HepG2 (cell line): ENCODE results near the gene TUBE1. TPM values are rescaled to one million over a fixed set of nuclear protein-coding genes. Genes with fewer than 3 reads are reported as not detected.

ENCODE experiments used
- ATF4 ChIP-seq, 2 experiments: fragments of 450-650 bp in 1 of 2; sonication (generic) in 1 of 2; formaldehyde crosslinking; IDR thresholded peaks; 2 replicates each; pipeline versions ENCODE4 v1.5.0 to v1.8.0; 2020 to 2022; ENCODE audit warnings: mild to moderate bottlenecking in 1 of 2, missing genetic modification reagents in 1 of 2
- ETS1 ChIP-seq: sonication (generic); formaldehyde crosslinking; IDR thresholded peaks from 2 replicates; pipeline ENCODE4 v1.4.0; 2020; ENCODE audit warnings: missing genetic modification reagents
- FOXA1 ChIP-seq, 2 experiments: fragments of 450-650 bp in 1 of 2; sonication (generic) in 1 of 2; formaldehyde crosslinking in 1 of 2; IDR thresholded peaks; 2 replicates each; pipeline versions ENCODE4 v1.4.0 to v1.6.1; 2016 to 2020; ENCODE audit warnings: missing genetic modification reagents in 1 of 2
- IRF1 ChIP-seq: sonication (generic); formaldehyde crosslinking; IDR thresholded peaks from 2 replicates; pipeline ENCODE4 v1.4.0; 2020; ENCODE audit warnings: low read depth, mild to moderate bottlenecking, missing genetic modification reagents
- KLF15 ChIP-seq: sonication (generic); formaldehyde crosslinking; IDR thresholded peaks from 2 replicates; pipeline ENCODE4 v1.8.1; 2023; ENCODE audit warnings: borderline replicate concordance, mild to moderate bottlenecking, inconsistent platforms, missing genetic modification reagents, mixed read lengths
- NFE2 ChIP-seq: sonication (generic); formaldehyde crosslinking; IDR thresholded peaks from 2 replicates; pipeline ENCODE4 v1.4.0; 2020; ENCODE audit warnings: missing genetic modification reagents
- RARG ChIP-seq: sonication (generic); formaldehyde crosslinking; IDR thresholded peaks from 2 replicates; pipeline ENCODE4 v1.4.0; 2020; ENCODE audit warnings: low read depth, mild to moderate bottlenecking, missing genetic modification reagents
- RBM39 ChIP-seq: fragments of 200-400 bp; formaldehyde crosslinking; IDR thresholded peaks from one replicate; pipeline ENCODE4 v1.6.1; 2018; ENCODE audit warnings: antibody characterized with exemption, mild to moderate bottlenecking, low read depth, low read length; ENCODE audit not compliant: poor library complexity, severe bottlenecking
- SATB2 ChIP-seq: sonication (generic); formaldehyde crosslinking; IDR thresholded peaks from 2 replicates; pipeline ENCODE4 v1.5.0; 2020; ENCODE audit warnings: missing genetic modification reagents
- TIGD3 ChIP-seq: sonication (generic); formaldehyde crosslinking; IDR thresholded peaks from 2 replicates; pipeline ENCODE4 v1.5.1; 2020; ENCODE audit warnings: mild to moderate bottlenecking, missing genetic modification reagents, borderline replicate concordance
- XRCC5 ChIP-seq: fragments of 200-400 bp; formaldehyde crosslinking; optimal IDR thresholded peaks from 2 replicates; pipeline ENCODE3; 2017; ENCODE audit warnings: mild to moderate bottlenecking, low read length
- ZGPAT ChIP-seq: IDR thresholded peaks from 2 replicates; pipeline ENCODE4 v1.6.1; 2016; ENCODE audit warnings: mild to moderate bottlenecking
- ZNF275 ChIP-seq: sonication (generic); formaldehyde crosslinking; IDR thresholded peaks from 2 replicates; pipeline ENCODE4 v1.8.0; 2022; ENCODE audit warnings: missing genetic modification reagents, mild to moderate bottlenecking, inconsistent platforms, borderline replicate concordance
- ZNF343 ChIP-seq: sonication (generic); formaldehyde crosslinking; IDR thresholded peaks from 2 replicates; pipeline ENCODE4 v1.4.0; 2020; ENCODE audit warnings: mild to moderate bottlenecking, missing genetic modification reagents
- ZNF367 ChIP-seq: sonication (generic); formaldehyde crosslinking; IDR thresholded peaks from 2 replicates; pipeline ENCODE4 v1.4.0; 2020; ENCODE audit warnings: missing genetic modification reagents, borderline replicate concordance
- ZNF503 ChIP-seq: sonication (generic); formaldehyde crosslinking; IDR thresholded peaks from 2 replicates; pipeline ENCODE4 v1.4.0; 2020; ENCODE audit warnings: missing genetic modification reagents
- ZNF776 ChIP-seq: sonication (generic); formaldehyde crosslinking; IDR thresholded peaks from 2 replicates; pipeline ENCODE4 v1.4.0; 2020; ENCODE audit warnings: mild to moderate bottlenecking, missing genetic modification reagents
- ZSCAN12 ChIP-seq: sonication (generic); formaldehyde crosslinking; IDR thresholded peaks from 2 replicates; pipeline ENCODE4 v1.9.0; 2021; ENCODE audit warnings: mild to moderate bottlenecking, missing genetic modification reagents
- polyA plus RNA-seq, 8 experiments: library from polyadenylated mRNA; depleted of rRNA in 3 of 8; stranded (reverse) in 7 of 8; unstranded in 1 of 8; fragments of >200 nt; fragmentation: Illumina TruSeq in 4 of 8; extraction: Trizol in 4 of 8; gene quantifications; 2 replicates each; pipeline versions ENCODE4 v1.2.1 to v1.2.3, GENCODE V29; 2011 to 2016; ENCODE audit warnings: low read depth in 4 of 8, missing spikeins in 1 of 8, mixed read lengths in 1 of 8; ENCODE audit not compliant: insufficient read depth in 1 of 8
- total RNA-seq, 5 experiments: library from RNA; depleted of rRNA; stranded (reverse); fragments of >200 nt; fragmentation: Illumina TruSeq; extraction: Trizol; gene quantifications; 2 replicates each; pipeline ENCODE4 v1.2.3, GENCODE V29; 2016; ENCODE audit warnings: low read depth in 1 of 5

The TUBE1 gene
- total and polyA plus RNA-seq, 2 of the 13 experiments (the other 11 are each of a cell fraction or from before 2014, with no cell fraction given): 17.3 to 22.6 TPM

GRCh38 chr6:112087136-112087911, at the start of gene TUBE1, which contains the start of gene FAM229B (continued):
- TF ChIP-seq RBM39 (peak; percentile 87), KLF15 (CRISPR knock-in tag) (no peak), ZNF343 (CRISPR knock-in tag) (0 out of 2 replicates have a peak, but pooled peaks have one; percentile 57), ZNF776 (CRISPR knock-in tag) (no peak; the same call in 1 of the 2 replicates), XRCC5 (peak; percentile 75), ATF4 (CRISPR knock-in tag; IDR thresholded peaks at IDR 0.05) (peak in 1 of 2 experiments; percentile 8; a peak in 1 of 4 replicates), ETS1 (CRISPR knock-in tag) (no peak), SATB2 (CRISPR knock-in tag) (no peak), ZNF367 (CRISPR knock-in tag) (no peak), ZNF503 (0 out of 2 replicates have a peak, but pooled peaks have one; percentile 33), IRF1 (CRISPR knock-in tag) (no peak), ZGPAT (peak; percentile 90), ZSCAN12 (no peak), RARG (CRISPR knock-in tag) (no peak), TIGD3 (CRISPR knock-in tag) (peak; percentile 70; the same call in 1 of the 2 replicates), ZNF275 (CRISPR knock-in tag) (0 out of 2 replicates have a peak, but pooled peaks have one; percentile 81), NFE2 (CRISPR knock-in tag) (0 out of 2 replicates have a peak, but pooled peaks have one; percentile 27), FOXA1 (IDR thresholded peaks at IDR 0.05) (no peak), FOXA1 (CRISPR knock-in tag; IDR thresholded peaks at IDR 0.05) (peak; percentile 66)
